GM10248 (cell line): ENCODE measurements around the gene FAM177A1.
"Not testable (repeated sequence)": the region's sequence is repeated elsewhere in the genome, so short reads cannot be mapped to it uniquely, and the experiment has no call there.

Experiments
- CTCF ChIA-PET: fragments of 300-600 bp; sonication (Branson Sonifier 250); formaldehyde crosslinking; extraction: SDS; loops from one replicate; lab custom pipeline; 2021; ENCODE audit warnings: antibody characterized with exemption; lab: Yijun Ruan, JAX
- POLR2A ChIA-PET: fragments of 350-650 bp; sonication (Branson Sonifier 250); formaldehyde crosslinking; extraction: SDS; loops from one replicate; lab custom pipeline; 2020; ENCODE audit warnings: antibody characterized with exemption; lab: Yijun Ruan, JAX
- DNase-seq: peaks from one replicate; pipeline ENCODE4 v3.0.0; 2012; ENCODE audit errors: extremely low spot score
- TF ChIP-seq, protein P1 (sequence below): IDR thresholded peaks from 2 replicates; pipeline ENCODE4 v1.5.1; 2012; ENCODE audit warnings: mild to moderate bottlenecking, low read depth; ENCODE audit errors: extremely low read depth, missing control alignments, control extremely low read depth

The FAM177A1 gene

DNA sequence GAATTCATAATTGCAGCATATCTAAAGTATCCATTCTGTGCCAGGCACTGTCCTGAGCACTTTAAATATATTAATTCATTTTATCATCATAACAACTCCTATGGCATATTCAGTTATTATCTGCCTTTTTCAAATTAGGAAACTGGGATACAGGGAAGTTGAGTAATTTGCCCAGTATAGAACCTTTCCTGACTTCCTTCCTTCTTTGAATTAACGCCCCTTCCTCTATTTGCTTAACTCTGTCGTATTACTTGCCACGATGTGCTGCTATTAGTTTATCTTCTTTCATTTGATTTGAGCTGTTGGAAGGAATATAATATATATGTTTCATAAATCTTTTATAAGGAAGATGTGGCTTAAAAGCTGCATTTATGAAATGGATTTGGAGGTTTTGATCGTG lies 25.4 kb upstream of the FAM177A1 start:
- no peak for DNase-seq
- TF ChIP-seq, protein P1, sequence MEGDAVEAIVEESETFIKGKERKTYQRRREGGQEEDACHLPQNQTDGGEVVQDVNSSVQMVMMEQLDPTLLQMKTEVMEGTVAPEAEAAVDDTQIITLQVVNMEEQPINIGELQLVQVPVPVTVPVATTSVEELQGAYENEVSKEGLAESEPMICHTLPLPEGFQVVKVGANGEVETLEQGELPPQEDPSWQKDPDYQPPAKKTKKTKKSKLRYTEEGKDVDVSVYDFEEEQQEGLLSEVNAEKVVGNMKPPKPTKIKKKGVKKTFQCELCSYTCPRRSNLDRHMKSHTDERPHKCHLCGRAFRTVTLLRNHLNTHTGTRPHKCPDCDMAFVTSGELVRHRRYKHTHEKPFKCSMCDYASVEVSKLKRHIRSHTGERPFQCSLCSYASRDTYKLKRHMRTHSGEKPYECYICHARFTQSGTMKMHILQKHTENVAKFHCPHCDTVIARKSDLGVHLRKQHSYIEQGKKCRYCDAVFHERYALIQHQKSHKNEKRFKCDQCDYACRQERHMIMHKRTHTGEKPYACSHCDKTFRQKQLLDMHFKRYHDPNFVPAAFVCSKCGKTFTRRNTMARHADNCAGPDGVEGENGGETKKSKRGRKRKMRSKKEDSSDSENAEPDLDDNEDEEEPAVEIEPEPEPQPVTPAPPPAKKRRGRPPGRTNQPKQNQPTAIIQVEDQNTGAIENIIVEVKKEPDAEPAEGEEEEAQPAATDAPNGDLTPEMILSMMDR, result no peak
- POLR2A ChIA-PET, result no interaction called here
- CTCF ChIA-PET, result interaction anchor here (1.2 kb wide), 1 partner anchor 12 kb away, joined by 3 read pairs; no protein-coding TSS in a partner anchor

DNA sequence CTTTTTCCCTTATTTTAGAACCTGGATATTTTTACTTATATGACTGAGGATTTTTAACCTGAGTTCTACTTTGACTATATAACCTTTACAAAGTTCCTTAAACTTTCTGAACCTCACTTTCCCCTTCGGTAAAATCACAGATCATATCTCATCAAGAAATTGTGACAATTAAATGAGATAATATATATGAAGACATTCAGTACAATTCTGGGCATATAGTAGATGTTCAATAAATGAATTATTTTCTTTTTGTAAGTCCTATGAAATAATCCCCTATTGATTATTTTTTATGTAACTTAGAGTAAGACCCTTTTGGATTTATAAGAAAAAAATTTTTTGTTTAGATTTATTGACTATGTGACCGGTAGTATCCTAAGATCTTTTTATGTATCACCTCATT lies 17.6 kb upstream of the FAM177A1 start:
- ChIA-PET POLR2A (no interaction called here), CTCF (no interaction called here)
- no peak for DNase-seq
- TF ChIP-seq, protein P1, result no peak

DNA sequence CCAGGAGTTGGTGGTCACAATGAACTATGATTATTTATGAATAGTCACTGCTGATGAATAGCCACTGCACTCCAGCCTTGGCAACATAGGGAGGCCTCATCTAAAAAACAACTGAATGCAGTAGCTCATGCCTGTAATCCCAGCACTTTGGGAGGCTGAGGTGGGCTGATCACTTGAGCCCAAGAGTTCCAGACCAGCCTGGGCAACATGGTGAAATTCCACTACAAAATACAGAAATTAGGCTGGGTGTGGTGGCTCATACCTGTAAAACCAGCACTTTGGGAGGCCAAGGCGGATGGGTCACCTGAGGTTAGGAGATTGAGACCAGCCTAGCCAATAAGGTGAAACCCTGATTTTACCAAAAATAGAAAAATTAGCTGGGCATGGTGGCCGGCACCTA lies 13.5 kb upstream of the FAM177A1 start:
- TF ChIP-seq, protein P1, result no peak
- POLR2A ChIA-PET, result interaction anchor here (1.6 kb wide), 1 partner anchor 13 kb away, joined by 5 read pairs; the partner anchor contains the start of gene FAM177A1
- DNase-seq, result no peak
- CTCF ChIA-PET, result interaction anchor here (1.1 to 2.0 kb wide), 4 partner anchors 9 to 11 kb away, joined by 3 to 6 read pairs (median 4); no protein-coding TSS in a partner anchor

DNA sequence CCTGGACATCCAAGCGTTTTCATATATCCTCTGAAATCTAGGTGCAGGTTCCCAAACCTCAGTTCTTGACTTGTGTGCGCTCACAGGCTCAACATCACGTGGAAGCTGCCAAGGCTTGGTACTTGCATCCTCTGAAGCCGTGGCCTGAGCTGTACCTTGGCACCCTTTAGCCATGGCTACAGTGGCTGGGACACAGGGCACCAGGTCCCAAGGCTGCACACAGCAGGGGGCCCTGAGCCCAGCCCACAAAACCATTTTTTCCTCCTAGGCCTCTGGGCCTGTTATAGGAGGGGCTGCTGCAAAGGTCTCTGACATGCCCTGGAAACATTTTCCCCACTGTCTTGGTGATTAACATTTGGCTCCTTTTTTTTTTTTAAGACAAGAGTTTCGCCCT lies 11.6 kb upstream of the FAM177A1 start:
- ChIA-PET POLR2A (no interaction called here), CTCF (no interaction called here)
- TF ChIP-seq, protein P1, result no peak
- DNase-seq, result no peak

DNA sequence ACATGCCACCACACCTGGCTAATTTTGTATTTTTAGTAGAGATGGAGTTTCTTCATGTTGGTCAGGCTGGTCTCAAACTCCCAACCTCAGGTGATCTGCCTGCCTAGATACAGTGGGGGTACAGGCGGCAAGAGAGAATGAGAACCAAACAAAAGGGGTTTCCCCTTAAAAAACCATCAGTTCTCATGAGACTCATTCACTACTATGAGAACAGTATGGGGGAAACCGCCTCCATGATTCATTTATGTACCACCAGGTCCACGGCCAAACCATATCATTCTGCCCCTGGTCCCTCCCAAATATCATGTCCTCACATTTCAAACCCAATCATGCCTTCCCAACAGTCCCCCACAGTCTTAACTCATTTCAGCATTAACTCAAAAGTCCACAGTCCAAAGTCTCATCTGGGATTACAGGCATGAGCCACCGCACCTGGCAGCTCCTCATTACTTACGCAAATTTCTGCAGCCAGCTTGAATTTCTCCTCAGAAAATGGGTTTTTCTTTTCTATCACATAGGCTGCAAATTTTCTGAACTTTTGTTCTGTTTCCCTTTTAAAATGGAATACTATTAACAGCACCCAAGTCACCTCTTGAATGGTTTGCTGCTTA lies 11.0 kb upstream of the FAM177A1 start:
- DNase-seq, POLR2A ChIA-PET, CTCF ChIA-PET: not testable (repeated sequence)

DNA sequence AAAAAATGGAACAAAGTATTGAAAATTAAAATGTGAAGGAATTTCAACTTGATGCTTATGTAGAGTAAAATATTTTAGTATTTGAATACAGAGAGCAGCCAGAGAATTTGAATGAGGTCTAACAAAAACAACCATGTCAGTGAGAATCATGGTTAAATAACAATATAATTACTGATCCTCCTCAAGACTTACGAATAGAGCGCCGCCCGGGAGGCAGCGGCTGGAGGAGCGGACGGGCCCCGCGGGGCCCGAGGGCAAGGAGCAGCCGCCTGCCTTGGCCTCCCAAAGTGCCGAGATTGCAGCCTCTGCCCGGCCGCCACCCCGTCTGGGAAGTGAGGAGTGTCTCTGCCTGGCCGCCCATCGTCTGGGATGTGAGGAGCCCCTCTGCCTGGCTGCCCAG lies 7.8 kb upstream of the FAM177A1 start:
- POLR2A ChIA-PET, CTCF ChIA-PET, DNase-seq: not testable (repeated sequence)

DNA sequence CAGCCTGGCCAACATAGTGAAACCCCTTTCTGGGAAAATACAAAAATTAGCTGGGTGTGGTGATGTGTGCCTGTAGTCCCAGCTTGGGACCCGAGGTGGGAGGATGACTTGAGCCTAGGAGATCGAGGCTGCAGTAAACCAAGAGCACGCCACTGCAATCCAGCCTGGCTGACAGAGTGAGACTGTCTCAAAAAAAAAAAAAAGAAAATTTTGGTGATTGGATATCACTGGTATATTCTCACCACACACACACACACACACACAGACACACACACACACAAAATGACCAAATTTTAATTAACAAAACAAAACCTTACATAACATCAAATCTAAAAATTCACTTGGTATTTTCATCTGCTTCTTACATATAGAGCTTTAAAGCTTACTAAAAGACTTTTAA lies 3.4 kb upstream of the FAM177A1 start:
- CTCF ChIA-PET, result interaction anchor here (1.1 to 2.1 kb wide), 6 partner anchors 10 to 53 kb away, joined by 3 to 6 read pairs (median 3); no protein-coding TSS in a partner anchor
- TF ChIP-seq, protein P1, result no peak
- DNase-seq, result no peak
- POLR2A ChIA-PET, result no interaction called here
